ENCODE measurements around the gene POLR2H. TPM values are rescaled to one million over a fixed set of nuclear protein-coding genes. Genes with fewer than 3 reads are reported as not detected.

Gene POLR2H
- total and polyA plus RNA-seq, 10 of the 15 experiments (the other 5 are each of a cell fraction or from before 2014, with no cell fraction given): 74.2 to 357 (median 143) TPM

DNA sequence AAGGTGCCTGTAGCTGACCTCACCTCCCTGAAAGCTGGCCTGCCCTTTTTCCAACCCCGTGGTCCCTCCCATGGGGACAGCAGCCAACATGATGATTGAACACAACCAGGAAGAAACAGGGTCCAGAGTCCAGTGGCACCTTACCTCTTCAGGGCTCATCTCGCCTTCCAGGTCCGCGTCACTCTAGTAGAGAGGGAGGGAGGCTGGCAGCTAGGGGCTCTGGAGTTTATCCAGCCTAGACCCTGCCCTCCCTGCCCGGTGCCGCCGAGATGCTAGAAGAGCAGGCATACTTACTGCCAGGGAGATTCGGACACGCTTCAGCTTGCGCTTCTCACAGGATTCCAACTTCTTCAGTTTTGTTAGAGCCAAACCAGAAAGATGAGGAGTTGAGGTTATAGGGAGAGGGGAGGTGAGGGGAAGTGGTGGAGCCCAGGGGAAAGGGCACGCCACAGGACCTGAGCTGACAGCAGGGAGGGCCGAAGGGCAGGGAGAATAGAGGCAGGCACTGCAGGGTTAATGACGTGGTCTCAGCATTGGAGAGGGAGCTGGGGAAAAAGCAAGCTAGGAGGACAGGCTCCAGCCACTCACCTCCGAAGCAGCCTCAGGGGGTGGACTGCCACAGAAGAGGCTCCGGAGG is 9.2 kb upstream of the POLR2H start:
- Histone ChIP-seq H4K20me1 (ENCODE audit: control insufficient read depth, insufficient read depth) (no peaks in the 10 kb centered on the region), H3K36me3 (ENCODE audit: control insufficient read depth in 2 of 2, insufficient read depth in 2 of 2, low read length in 1 of 2) (no peaks in the 10 kb centered on the region), H3K4me2 (ENCODE audit: control insufficient read depth, insufficient read depth) (no peak overlapping the region), H3K79me2 (ENCODE audit: control insufficient read depth, insufficient read depth, low read length) (no peaks in the 10 kb centered on the region), H3K4me3 (no peak overlapping the region), H3K27me3 (replicated peaks in 1 of 2; ENCODE audit: control insufficient read depth in 2 of 2, insufficient read depth in 2 of 2, low read length in 1 of 2) (no peaks in the 10 kb centered on the region), H3K9me3 (replicated peaks; ENCODE audit: control insufficient read depth, insufficient read depth, low read length) (no peaks in the 10 kb centered on the region), H3K27ac (ENCODE audit: control insufficient read depth, insufficient read depth) (no peak overlapping the region), H3K4me1 (ENCODE audit: control insufficient read depth, insufficient read depth, low read length) (no peaks in the 10 kb centered on the region), H2AFZ (ENCODE audit: control insufficient read depth, low read depth, low read length) (no peak overlapping the region), H3K9ac (ENCODE audit: control insufficient read depth, insufficient read depth, low read length) (no peak overlapping the region)
- ATAC-seq (no peak), FAIRE-seq (no peak), DNase-seq (ENCODE audit: low read depth, low spot score) (no peak)
- in situ Hi-C loops (cut with MboI) (no loop called here), intact Hi-C loops (cut with micrococcal nuclease; ENCODE audit: unreplicated experiment) (no loop called here)
- 74% methylated on average over 14 of the region's 15 CpGs for WGBS (ENCODE audit: insufficient coverage, insufficient replicate concordance, low lambda C conversion rate, missing lambda C conversion rate)
- ChIA-PET CTCF (interaction anchor here (0.5 to 3.7 kb wide), 3 partner anchors 19 to 871 kb away, joined by 3 to 16 read pairs (median 3); no protein-coding TSS in a partner anchor), SMC1A (ENCODE audit: uncharacterized antibody, unreplicated experiment) (no interaction called here), POLR2A (no interaction called here), RAD21 (ENCODE audit: unreplicated experiment) (no interaction called here)
- BruUV-seq (replicated peaks): no TSS peak
- TF ChIP-seq RBBP5 (conservative IDR thresholded peaks at IDR 0.05) (no peak), RAD51 (IDR thresholded peaks at IDR 0.05) (no peak), MTA3 (IDR thresholded peaks at IDR 0.05; ENCODE audit: borderline replicate concordance, low read length) (no peak), NFIC (IDR thresholded peaks at IDR 0.05; ENCODE audit: low read depth, low read length) (no peak)
- TF ChIP-seq, protein P1, sequence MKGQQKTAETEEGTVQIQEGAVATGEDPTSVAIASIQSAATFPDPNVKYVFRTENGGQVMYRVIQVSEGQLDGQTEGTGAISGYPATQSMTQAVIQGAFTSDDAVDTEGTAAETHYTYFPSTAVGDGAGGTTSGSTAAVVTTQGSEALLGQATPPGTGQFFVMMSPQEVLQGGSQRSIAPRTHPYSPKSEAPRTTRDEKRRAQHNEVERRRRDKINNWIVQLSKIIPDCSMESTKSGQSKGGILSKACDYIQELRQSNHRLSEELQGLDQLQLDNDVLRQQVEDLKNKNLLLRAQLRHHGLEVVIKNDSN (IDR thresholded peaks at IDR 0.05; ENCODE audit: borderline replicate concordance, extremely low read length, insufficient read depth, low read depth, low read length): no peak
- TF ChIP-seq, protein P2, sequence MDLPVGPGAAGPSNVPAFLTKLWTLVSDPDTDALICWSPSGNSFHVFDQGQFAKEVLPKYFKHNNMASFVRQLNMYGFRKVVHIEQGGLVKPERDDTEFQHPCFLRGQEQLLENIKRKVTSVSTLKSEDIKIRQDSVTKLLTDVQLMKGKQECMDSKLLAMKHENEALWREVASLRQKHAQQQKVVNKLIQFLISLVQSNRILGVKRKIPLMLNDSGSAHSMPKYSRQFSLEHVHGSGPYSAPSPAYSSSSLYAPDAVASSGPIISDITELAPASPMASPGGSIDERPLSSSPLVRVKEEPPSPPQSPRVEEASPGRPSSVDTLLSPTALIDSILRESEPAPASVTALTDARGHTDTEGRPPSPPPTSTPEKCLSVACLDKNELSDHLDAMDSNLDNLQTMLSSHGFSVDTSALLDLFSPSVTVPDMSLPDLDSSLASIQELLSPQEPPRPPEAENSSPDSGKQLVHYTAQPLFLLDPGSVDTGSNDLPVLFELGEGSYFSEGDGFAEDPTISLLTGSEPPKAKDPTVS (IDR thresholded peaks at IDR 0.05; ENCODE audit: low read depth, low read length): no peak

Measured in GM12878 (cell line).